Epithelial cell of prostate (primary cell): ENCODE measurements around the gene SLC39A11.
"Not testable (repeated sequence)": the region's sequence is repeated elsewhere in the genome, so short reads cannot be mapped to it uniquely, and the experiment has no call there.

Source experiments
- DNase-seq: peaks from one replicate; pipeline ENCODE4 v3.0.0-alpha.2; 2011; ENCODE audit warnings: low read depth, low spot score
- H3K27ac ChIP-seq: fragments of 450-650 bp; 2 replicates; pipeline ENCODE4 v1.5.1; 2017; ENCODE audit warnings: mild to moderate bottlenecking

SLC39A11 gene

GRCh38 chr17:72816406-72816805 is 276.1 kb downstream of the SLC39A11 start:
- no peak overlapping the region for H3K27ac ChIP-seq
- no peak for DNase-seq

DNA sequence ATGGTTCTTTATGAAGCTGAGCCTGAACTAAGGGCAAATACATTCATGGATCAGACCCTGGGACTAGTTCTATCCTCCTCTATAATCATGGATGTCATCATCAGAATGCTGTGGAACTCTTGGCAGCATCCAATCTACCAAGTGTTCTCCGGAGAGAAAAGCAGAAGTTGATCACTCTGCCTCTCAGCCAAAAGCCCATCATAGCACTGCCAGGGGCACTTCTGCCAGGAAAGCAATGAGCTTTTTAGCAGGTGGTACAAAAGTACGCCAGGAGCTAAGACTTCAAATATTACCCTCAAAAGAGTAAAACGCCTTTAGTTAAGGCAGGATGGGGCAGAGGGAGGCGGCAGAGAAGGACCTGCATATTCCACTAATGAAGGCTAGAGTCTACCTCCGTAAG is 279.0 kb downstream of the SLC39A11 start:
- H3K27ac ChIP-seq = no peak overlapping the region
- DNase-seq = no peak

DNA sequence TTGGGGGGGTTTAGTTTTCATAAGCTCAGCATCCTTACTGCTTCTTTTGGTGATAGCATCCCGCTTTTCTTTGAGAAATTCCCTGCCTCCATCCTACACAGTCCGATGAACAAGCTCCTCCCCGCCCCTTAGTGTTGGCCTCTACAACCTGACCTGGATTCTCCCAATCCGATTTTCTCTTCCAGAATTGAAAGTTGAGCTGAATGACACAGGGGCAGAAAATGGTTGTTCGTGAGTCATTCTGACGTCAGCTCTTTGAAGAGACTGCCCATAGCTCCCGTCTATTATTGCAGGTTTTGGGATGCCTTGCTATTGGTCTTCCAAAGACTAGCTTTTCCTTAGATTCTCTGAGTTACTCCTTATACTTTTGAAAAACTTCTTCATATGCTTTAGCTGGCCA is 279.7 kb downstream of the SLC39A11 start:
- no peak overlapping the region for H3K27ac ChIP-seq
- DNase-seq = no peak

DNA sequence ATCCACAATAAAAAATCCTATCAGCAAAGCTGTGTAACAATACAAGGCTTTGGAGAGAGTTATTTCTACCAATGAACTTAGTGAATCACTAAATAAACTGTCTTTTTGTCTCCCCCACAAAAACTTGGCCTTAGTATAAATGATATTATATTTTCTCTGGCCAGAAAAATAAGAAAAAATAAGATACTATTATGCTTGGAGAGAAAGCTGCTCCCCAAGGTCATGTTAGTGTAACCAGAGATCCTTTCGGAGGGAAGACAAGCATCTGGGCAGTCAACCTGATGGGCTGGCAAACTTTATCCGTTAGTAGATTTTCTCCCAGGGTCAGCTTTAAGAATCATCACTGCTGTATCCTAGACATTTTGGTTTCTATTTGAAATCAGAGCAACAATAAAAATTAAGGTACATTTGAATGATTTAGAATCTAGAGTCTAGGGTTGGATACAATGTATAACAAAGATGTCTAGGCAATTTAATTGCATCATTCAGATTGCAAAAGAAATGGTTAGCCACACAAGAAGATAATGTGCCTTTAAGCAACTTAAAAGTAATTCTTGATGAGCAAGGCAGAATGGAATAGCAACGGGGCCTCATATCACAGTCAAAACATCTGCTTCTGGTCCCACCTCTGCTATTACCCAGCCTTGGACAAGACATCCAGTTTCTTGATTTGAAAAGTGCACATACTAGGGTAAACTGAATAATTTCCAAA is 280.4 kb downstream of the SLC39A11 start:
- no peak for DNase-seq
- no peak overlapping the region for H3K27ac ChIP-seq

- no peak overlapping the region for H3K27ac ChIP-seq
- no peak for DNase-seq
These were observed 281.4 kb downstream of the SLC39A11 start for GRCh38 chr17:72810991-72811508.

DNA sequence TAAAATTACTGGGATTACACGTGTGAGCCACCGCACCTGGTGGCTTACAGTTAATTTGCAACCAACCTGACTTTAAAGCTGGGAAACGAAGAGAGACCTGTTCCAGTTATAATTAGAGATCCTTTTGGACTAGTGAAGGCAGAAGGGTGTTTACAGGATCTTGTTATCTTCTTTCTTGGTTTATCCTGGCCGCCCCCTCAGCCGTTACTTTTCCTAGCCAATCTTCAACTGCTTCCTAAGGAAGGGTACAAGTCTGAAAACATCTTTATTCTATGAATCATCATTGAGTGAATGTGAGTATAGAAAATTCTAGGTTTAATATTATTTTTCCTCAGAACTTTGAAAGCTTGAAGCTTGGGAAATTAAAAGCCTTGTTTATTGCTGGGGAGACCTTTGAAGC is 286.5 kb downstream of the SLC39A11 start:
- H3K27ac ChIP-seq = no peak overlapping the region
- DNase-seq = no peak

DNA sequence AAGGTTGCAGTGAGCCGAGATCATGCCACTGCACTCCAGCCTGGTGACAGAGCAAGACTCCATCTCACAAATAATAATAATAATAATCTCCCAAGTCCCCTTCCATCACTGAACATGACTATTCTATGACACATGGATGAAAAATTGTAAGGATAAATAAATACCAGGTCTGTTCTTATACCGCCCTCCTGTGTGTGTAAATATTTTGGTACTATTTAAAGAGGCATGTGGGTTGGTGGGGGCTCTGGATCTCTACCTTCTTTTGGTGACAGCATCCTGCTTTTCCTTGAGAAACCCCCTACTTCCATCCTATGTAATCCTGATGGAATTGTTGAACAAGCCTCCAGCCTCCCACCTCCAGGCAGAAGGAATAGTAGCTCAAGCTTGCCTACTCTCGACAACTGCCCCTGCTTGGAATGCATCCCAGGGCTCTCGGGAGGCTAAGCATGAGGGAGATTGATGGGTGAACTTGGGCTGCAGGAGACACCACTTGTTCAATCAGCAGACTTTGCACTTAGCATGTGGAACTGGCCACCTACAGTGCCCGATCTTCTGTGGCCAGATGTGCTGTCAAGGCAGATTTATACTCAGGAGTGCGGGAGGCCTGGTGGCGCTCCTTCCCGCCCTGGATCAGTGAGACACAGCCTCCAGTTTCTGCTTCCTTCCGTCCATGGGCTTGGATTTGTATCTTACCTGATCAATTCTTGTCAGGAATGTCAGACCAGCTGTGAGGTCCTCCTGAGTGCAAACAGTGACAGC is 287.4 kb downstream of the SLC39A11 start:
- no peak for DNase-seq
- H3K27ac ChIP-seq = no peak overlapping the region

- no peak for DNase-seq
- H3K27ac ChIP-seq = no peak overlapping the region
These were observed 289.8 kb downstream of the SLC39A11 start for GRCh38 chr17:72802726-72803125.

DNA sequence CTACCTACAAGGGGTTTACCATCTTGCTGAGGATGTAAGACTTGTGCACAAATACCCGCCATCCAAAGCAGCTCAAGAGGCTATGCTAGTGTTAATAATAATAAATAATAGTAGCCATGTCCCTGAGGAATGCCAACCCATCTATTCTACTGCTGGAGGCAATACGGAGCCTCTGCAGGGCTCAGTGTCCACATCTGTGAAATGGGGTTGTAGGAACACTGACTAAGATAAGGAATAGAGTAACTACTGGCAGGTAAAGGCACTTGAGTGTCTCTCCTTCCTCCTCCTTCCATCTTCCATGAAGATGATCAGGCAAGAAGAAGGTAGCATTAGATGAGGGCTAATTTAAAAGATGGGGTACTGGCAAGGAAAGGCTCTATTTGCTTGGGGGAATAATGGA is 295.3 kb downstream of the SLC39A11 start:
- no peak for DNase-seq
- H3K27ac ChIP-seq = no peak overlapping the region

DNA sequence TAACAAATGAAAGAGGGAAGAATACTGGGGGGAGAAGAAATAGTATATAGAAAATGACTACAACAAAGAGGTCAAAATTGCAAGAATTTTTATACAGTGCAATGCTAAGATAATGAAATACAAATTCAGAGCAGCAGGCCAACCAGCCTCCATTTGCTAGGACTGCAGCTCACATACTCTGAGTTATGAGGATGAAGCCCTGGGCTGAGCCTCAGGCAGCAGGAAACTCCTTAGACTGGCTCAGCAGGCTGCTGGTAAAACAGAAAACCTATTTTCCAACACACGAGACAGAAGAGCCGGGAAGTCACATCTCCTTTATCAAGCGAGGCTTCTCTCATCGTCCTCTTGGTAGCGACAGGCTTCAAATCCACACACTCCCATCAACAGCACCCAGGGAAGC is 296.5 kb downstream of the SLC39A11 start:
- no peak overlapping the region for H3K27ac ChIP-seq
- no peak for DNase-seq

DNA sequence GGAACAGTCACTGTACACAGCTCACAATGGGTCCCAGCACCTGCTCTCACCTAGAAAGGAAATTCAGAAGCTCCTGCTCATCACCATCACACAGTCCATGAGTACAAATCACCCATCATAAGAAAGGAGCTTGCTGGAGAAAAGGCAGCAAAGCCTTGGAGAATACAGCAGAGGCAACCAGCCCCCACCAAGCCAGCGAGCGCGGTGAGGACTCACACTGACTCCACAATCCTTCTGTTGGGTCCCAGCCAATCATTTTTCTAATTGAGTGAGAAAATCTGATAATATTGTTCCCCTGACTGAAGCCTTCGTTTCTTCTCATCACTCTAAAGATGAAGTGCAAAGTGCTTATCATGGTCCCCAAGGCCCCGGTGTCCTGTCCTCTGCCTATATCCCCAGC is 298.3 kb downstream of the SLC39A11 start:
- DNase-seq = no peak

DNA sequence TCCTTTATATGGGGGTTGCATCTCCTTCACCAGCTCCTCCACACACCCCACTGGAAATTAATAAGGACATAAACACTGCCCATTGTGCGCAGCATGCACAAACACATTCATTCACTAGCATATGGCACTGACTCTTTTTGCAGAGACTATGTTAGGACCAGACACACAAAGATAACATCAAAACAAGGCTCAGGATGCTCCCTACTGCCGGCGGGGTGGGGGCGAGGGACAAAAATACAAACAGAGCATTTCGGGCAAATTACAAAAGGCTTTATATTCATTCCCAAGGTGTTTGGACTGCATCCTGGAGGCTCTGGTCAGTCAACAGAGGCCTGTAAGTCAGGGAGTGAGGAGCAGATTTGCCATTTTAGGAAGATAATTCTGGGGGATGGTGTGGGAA is 299.7 kb downstream of the SLC39A11 start:
- DNase-seq = no peak
- no peak overlapping the region for H3K27ac ChIP-seq

More for the DNA sequence above, 298.3 kb downstream of the SLC39A11 start:
- no peak overlapping the region for H3K27ac ChIP-seq

- no peak overlapping the region for H3K27ac ChIP-seq
- DNase-seq = no peak
These were observed 302.3 kb downstream of the SLC39A11 start for GRCh38 chr17:72790190-72790589.

- H3K27ac ChIP-seq = no peak overlapping the region
- DNase-seq = no peak
These were observed 302.8 kb downstream of the SLC39A11 start for GRCh38 chr17:72789711-72790110.

DNA sequence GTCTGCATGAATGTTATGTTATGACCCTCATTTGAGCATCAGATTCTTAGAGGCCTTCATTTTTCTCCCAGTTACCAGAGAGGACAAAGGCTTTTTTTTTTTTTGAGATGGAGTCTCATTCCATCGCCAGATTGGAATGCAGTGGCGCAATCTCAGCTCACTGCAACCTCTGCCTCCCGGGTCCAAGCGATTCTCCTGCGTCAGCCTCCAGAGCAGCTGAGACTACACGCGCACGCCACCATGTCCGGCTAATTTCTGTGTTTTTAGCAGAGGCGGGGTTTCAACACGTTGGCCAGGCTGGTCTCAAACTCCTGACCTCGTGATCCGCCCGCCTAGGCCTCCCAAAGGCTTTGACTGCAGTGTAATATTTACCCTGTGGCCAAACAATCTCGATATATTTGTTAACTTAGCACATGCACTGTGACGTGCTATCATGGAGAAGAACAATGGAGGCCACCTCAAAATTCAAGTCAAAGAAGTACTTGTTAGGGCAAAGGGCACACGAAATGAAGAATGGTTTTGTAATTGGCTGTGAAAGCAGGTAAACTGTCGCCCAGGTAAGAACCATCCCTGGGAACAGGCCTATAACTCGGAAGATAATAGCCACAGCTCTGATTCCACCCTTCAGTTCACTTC is 303.4 kb downstream of the SLC39A11 start:
- no peak overlapping the region for H3K27ac ChIP-seq
- DNase-seq = no peak

DNA sequence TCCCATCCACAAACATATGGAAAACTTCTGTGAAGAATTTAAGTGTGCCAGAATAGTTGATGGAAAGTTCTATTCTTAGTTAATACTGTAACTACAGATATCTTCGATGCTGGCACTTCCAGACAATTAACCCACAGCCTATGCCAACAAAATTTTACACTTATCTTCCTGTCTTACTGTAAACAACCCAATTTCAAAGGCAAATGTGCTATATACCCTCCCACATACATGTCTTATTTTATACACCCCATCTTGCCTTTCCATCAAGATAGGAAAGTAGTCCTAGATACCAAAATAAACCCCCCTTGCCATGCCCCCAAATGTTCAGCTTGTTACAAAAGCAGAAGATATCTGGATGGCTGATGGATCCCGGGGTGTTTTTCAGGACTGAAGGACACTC is 306.3 kb downstream of the SLC39A11 start:
- no peak for DNase-seq
- no peak overlapping the region for H3K27ac ChIP-seq

GRCh38 chr17:72782985-72783701 is 309.3 kb downstream of the SLC39A11 start:
- DNase-seq = no peak
- H3K27ac ChIP-seq = no peak overlapping the region

DNA sequence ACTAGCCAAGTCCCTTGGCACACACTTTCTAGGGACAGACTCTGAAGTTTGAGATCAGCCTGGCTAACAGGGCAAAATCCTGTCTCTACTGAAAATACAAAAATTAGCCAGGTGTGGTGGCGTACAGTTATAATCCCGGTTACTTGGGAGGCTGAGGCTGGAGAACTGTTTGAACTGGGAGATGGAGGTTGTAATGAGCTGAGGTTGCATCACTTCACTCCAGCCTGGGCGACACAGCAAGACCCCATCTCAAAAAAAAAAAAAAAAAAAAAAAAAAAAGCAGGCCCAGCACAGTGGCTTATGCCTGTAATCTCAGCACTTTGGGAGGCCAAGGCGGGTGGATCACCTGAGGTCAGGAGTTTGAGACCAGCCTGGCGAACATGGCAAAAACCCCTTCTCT is 310.1 kb downstream of the SLC39A11 start:
- not testable (repeated sequence) for H3K27ac ChIP-seq, DNase-seq

DNA sequence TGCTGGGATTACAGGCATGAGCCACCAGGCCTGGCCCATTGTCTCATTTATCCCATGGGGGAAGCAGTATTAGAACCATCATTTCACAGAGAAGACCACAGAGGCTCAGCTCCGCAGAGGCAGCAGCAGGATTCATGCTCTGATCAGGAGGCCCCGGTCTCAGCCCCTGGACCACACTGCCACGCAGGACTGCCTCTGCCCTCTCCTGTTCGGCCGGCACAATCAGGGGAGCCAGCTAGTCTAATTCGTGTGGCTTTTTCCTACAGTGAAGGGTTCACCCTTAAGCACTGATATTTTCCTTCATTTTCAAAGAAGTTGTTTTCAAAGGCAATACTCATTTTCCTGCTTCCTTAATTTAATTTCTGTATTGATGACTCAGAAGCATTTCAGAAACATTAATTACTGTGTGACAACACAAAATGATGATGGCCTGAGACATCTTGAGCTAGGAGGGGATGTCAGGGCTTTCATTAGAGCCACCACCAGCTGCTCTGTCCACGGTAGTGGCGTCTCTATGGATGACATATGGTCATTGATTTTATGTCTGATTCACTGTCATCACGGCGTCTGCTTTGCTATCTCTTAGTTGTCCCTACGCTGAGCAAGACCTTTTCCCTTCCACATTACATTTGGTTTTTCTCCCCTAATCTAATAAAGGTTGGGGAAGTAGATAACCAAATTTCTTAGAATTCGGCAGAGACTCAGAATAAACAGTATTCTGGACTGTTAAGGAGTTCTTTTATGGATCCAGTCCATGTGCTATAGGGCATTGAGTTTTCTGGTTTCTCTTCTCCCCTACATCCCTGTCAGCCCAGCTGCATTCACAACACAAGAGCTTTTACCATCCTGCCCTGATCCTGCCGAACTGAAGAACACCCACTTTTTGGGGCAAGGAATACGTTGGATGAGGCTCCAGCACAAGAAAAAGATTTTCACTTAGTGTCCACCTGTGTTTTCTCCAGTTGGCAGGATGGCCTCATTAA is 314.0 kb downstream of the SLC39A11 start:
- no peak for DNase-seq
- H3K27ac ChIP-seq = no peak overlapping the region
